Lung (tissue), 12 donors: ENCODE measurements around the gene OR51V1. TPM values are rescaled to one million over a fixed set of nuclear protein-coding genes. Genes with fewer than 3 reads are reported as not detected.

ENCODE experiments used
- ATAC-seq: fragments of 200-7000 bp; cut with Tn5 transposase; one replicate; pipeline ENCODE4 v1.9.1; 2020; ENCODE audit warnings: moderate number of reproducible peaks; ENCODE audit not compliant: insufficient read depth, low FRiP score
- DNase-seq, 3 donors: peaks; one replicate each; pipeline ENCODE4 v3.0.0-alpha.2; 2013 to 2017
- H3K27ac ChIP-seq, 2 donors: one replicate each; pipeline ENCODE4 v1.5.1; 2013; ENCODE audit warnings: mild to moderate bottlenecking in 2 of 2, moderate library complexity in 2 of 2, control low read depth in 1 of 2, inconsistent platforms in 1 of 2, low read depth in 1 of 2, low read length in 1 of 2
- H3K27me3 ChIP-seq, 3 donors: one replicate each; pipeline ENCODE4 v1.5.1; 2013; ENCODE audit warnings: low read length in 2 of 3; ENCODE audit not compliant: control insufficient read depth in 3 of 3, insufficient read depth in 3 of 3
- H3K36me3 ChIP-seq, 4 donors: one replicate each; pipeline ENCODE4 v1.5.1; 2013; ENCODE audit warnings: low read length in 4 of 4, mild to moderate bottlenecking in 1 of 4, moderate library complexity in 1 of 4; ENCODE audit not compliant: control insufficient read depth in 4 of 4, insufficient read depth in 4 of 4
- H3K4me1 ChIP-seq, 5 donors: one replicate each; pipeline ENCODE4 v1.5.1; 2013; ENCODE audit warnings: low read length in 5 of 5, mild to moderate bottlenecking in 2 of 5, moderate library complexity in 1 of 5; ENCODE audit not compliant: control insufficient read depth in 5 of 5, insufficient read depth in 5 of 5
- H3K4me3 ChIP-seq: one replicate; pipeline ENCODE4 v1.5.1; 2013; ENCODE audit warnings: mild to moderate bottlenecking, control low read depth, moderate library complexity
- H3K9ac ChIP-seq, 2 donors: one replicate each; pipeline ENCODE4 v1.5.1; 2013; ENCODE audit warnings: low read length in 2 of 2, control low read depth in 1 of 2; ENCODE audit not compliant: insufficient read depth in 1 of 2
- H3K9me3 ChIP-seq, 4 donors: one replicate each; pipeline ENCODE4 v1.5.1; 2013; ENCODE audit warnings: low read length in 3 of 4, mild to moderate bottlenecking in 1 of 4, moderate library complexity in 1 of 4; ENCODE audit not compliant: control insufficient read depth in 4 of 4, insufficient read depth in 3 of 4
- WGBS, 2 donors: extraction: QIAGEN DNeasy Blood & Tissue Kit; methylation state at CpG; one replicate each; pipeline ENCODE4 v1.1.7; 2013; 5-methylcytosine and 5-hydroxymethylcytosine counted together
- polyA plus RNA-seq, 2 donors: library from polyadenylated mRNA; stranded (reverse); fragments of 200-250 nt; gene quantifications; one replicate each; pipeline ENCODE4 v1.2.1, GENCODE V29; 2013
- total RNA-seq, 2 donors: library from RNA; depleted of rRNA in 1 of 2; stranded (reverse); fragments of >200 nt in 1 of 2; gene quantifications; one replicate each; pipeline ENCODE4 v1.2.1, GENCODE V29; 2014 to 2021
- TF ChIP-seq, protein P1 (sequence below): IDR thresholded peaks from 2 replicates; pipeline ENCODE4 v1.5.1; 2012; ENCODE audit warnings: mild to moderate bottlenecking; ENCODE audit errors: control extremely low read depth, extremely low read depth
- donor health status: control.
- donor health status: control.
- donor health status: Bipolar disorder and iron deficiency.
- donor health status: healthy.
- donor health status: DM: yes; HTN: yes; CAD: no.

The OR51V1 gene
- total and polyA plus RNA-seq, 4 donors, result not detected

DNA sequence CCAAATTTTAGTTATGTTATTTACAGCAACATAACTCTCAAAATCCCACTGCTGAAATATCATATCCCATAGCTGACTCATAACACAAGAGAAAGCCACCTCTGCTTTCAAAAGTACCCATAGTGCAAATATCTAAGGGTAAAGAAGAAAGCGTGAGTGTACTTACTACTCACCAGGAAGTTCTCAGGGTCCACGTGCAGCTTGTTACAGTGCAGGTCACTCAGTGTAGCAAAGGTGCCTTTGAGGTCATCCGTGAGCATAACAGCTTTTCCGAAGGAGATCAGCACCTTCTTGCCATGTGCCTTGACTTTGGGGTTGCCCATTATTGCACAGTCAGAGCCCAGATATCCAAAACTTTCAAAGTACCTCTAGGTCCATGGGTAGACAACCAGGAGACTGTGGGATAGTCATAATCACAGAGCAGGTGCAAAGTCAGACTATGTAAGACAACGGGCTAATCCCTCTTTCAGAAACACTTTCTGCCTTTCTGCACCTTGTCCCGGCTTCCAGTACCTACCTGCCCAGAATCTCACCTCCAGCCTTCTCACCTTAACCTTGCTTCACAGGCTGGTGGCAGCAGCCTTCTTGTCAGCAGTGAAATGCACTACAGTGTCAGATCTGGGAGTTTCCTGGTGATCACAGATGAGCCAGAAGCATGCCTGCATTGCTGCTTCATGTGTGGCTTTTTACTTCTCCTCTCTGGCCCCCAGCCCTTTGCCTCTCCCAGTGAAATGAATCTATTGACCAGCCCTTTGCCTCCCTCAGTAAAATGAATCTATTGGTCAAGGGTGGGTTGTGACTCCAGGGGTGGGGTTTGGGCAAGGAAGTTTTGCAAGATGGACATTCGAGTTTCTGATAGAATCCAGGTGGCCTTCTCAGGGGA lies 42.7 kb upstream of the OR51V1 start:
- ATAC-seq, result no peak
- H3K9ac ChIP-seq, result no peak overlapping the region
- WGBS, 2 donors, result 70 to 75% methylated on average over 7 of the region's 7 CpGs
- H3K4me1 ChIP-seq, result no peaks in the 10 kb centered on the region
- peaks cover 0 to 4% (median 0%) of the 10 kb centered on the region in 3 donors for H3K27me3 ChIP-seq
- DNase-seq, result no peak
- H3K9me3 ChIP-seq, result no peaks in the 10 kb centered on the region
- TF ChIP-seq, protein P1, sequence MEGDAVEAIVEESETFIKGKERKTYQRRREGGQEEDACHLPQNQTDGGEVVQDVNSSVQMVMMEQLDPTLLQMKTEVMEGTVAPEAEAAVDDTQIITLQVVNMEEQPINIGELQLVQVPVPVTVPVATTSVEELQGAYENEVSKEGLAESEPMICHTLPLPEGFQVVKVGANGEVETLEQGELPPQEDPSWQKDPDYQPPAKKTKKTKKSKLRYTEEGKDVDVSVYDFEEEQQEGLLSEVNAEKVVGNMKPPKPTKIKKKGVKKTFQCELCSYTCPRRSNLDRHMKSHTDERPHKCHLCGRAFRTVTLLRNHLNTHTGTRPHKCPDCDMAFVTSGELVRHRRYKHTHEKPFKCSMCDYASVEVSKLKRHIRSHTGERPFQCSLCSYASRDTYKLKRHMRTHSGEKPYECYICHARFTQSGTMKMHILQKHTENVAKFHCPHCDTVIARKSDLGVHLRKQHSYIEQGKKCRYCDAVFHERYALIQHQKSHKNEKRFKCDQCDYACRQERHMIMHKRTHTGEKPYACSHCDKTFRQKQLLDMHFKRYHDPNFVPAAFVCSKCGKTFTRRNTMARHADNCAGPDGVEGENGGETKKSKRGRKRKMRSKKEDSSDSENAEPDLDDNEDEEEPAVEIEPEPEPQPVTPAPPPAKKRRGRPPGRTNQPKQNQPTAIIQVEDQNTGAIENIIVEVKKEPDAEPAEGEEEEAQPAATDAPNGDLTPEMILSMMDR, result no peak
- no peak overlapping the region for H3K27ac ChIP-seq
- no peaks in the 10 kb centered on the region for H3K36me3 ChIP-seq
- no peak overlapping the region for H3K4me3 ChIP-seq

DNA sequence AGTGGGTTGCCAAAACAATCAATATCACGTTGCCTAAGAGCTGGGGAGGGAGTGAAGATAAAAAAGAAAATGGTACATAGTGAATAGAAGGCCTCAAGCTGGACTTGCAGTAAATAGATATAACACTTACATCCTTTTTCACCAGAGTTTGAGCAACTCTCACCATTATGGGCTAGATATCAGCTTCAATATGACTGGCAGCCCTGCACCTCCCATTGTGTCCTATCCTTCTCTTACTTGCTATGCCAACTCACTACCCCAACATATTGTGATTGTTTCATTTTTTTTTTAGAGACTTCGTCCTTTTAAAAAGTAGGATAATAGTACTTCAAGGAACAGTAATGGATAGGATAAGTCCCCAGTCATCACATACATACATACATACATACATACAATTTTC lies 41.7 kb upstream of the OR51V1 start:
- Histone ChIP-seq H3K4me3 (no peak overlapping the region), H3K27me3 (peaks cover 0 to 4% (median 0%) of the 10 kb centered on the region in 3 donors), H3K36me3 (no peaks in the 10 kb centered on the region), H3K27ac (no peak overlapping the region), H3K4me1 (no peaks in the 10 kb centered on the region), H3K9ac (no peak overlapping the region), H3K9me3 (no peaks in the 10 kb centered on the region)
- ATAC-seq (no peak), DNase-seq (no peak)
- WGBS, 2 donors, result 68 to 80% methylated on average over 2 of the region's 2 CpGs
- TF ChIP-seq, protein P1, result no peak

DNA sequence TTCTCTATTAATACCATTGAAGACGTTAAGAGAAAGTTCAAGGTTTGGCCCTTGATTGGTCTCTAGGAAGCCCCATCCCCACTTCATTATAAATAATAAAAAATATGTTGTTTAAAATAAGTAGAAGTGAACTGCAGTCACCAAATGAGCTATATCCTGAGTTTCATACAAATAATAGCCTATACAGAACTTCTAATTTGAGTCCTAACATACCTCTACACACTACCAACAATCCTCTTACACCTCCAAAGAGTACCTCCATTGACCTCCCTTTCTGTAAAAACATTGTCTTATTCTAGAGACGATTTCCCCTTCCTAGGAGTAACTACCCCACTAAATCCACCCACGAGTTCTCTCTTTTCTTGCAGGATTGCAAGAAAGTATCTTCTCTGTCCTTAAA lies 41.0 kb upstream of the OR51V1 start:
- TF ChIP-seq, protein P1, result no peak
- WGBS, 2 donors, result 63 to 65% methylated on average over 3 of the region's 3 CpGs
- Histone ChIP-seq H3K9me3 (no peaks in the 10 kb centered on the region), H3K9ac (no peak overlapping the region), H3K4me3 (no peak overlapping the region), H3K36me3 (no peaks in the 10 kb centered on the region), H3K4me1 (no peaks in the 10 kb centered on the region), H3K27ac (no peak overlapping the region), H3K27me3 (peaks cover 0 to 4% (median 0%) of the 10 kb centered on the region in 3 donors)
- ATAC-seq, result no peak
- DNase-seq, result no peak
